ENCODE results near the gene PRSS1. TPM values are rescaled to one million over a fixed set of nuclear protein-coding genes. Genes with fewer than 3 reads are reported as not detected.
"Not testable (repeated sequence)": the region's sequence is repeated elsewhere in the genome, so short reads cannot be mapped to it uniquely, and the experiment has no call there.

Gene PRSS1
- polyA plus RNA-seq, 3 donors from 2014 or later, result 0.13 TPM; not detected in 2

GRCh38 chr7:142752376-142753225 lies 3.3 kb downstream of the PRSS1 start:
- Mint-ChIP-seq H3K36me3 (peaks cover 4 to 29% (median 15%) of the 10 kb centered on the region in 3 donors), H3K9me3 (no peaks in the 10 kb centered on the region), H3K4me3 (no peak overlapping the region), H3K4me1 (peaks cover 0 to 5% of the 10 kb centered on the region in 2 donors), H3K27me3 (ENCODE audit: low read depth in 3 of 3) (peaks cover 0 to 4% (median 0%) of the 10 kb centered on the region in 3 donors), H3K27ac (no peak overlapping the region)
- no peak for DNase-seq

GRCh38 chr7:142753366-142753765 lies 4.1 kb downstream of the PRSS1 start:
- no peak overlapping the region for H3K27ac Mint-ChIP-seq
- H3K27me3 Mint-ChIP-seq (ENCODE audit: low read depth in 3 of 3), result peaks cover 0 to 4% (median 0%) of the 10 kb centered on the region in 3 donors
- H3K4me1 Mint-ChIP-seq, result peaks cover 0 to 5% of the 10 kb centered on the region in 2 donors
- no peak overlapping the region for H3K4me3 Mint-ChIP-seq
- no peaks in the 10 kb centered on the region for H3K9me3 Mint-ChIP-seq
- H3K36me3 Mint-ChIP-seq, result peaks cover 4 to 27% (median 15%) of the 10 kb centered on the region in 3 donors
- DNase-seq, result no peak

GRCh38 chr7:142753925-142754491 lies 4.7 kb downstream of the PRSS1 start:
- not testable (repeated sequence) for H3K27ac Mint-ChIP-seq; H3K27me3 Mint-ChIP-seq (ENCODE audit: low read depth in 3 of 3); H3K9me3 Mint-ChIP-seq; H3K4me1 Mint-ChIP-seq; H3K4me3 Mint-ChIP-seq; DNase-seq
- H3K36me3 Mint-ChIP-seq, result peaks cover 4 to 27% (median 15%) of the 10 kb centered on the region in 3 donors

- Mint-ChIP-seq H3K27me3 (ENCODE audit: low read depth in 3 of 3) (peaks cover 0 to 2% (median 0%) of the 10 kb centered on the region in 3 donors), H3K4me3 (no peak overlapping the region), H3K9me3 (no peaks in the 10 kb centered on the region), H3K36me3 (peaks cover 4 to 23% (median 14%) of the 10 kb centered on the region in 3 donors), H3K4me1 (peaks cover 0 to 5% of the 10 kb centered on the region in 2 donors), H3K27ac (no peak overlapping the region)
- DNase-seq, result no peak
Measured at GRCh38 chr7:142754681-142755575, 5.7 kb downstream of the PRSS1 start.

GRCh38 chr7:142758312-142758711 lies 9.0 kb downstream of the PRSS1 start:
- Mint-ChIP-seq H3K36me3 (peaks cover 6 to 20% (median 10%) of the 10 kb centered on the region in 3 donors), H3K27ac (peak overlapping the region in 2 of 6 donors; percentile 20 to 49)
- not testable (repeated sequence) for H3K4me3 Mint-ChIP-seq; DNase-seq; H3K9me3 Mint-ChIP-seq; H3K27me3 Mint-ChIP-seq (ENCODE audit: low read depth in 3 of 3); H3K4me1 Mint-ChIP-seq

- Mint-ChIP-seq H3K9me3 (no peaks in the 10 kb centered on the region), H3K36me3 (peaks cover 7 to 23% (median 18%) of the 10 kb centered on the region in 3 donors), H3K27me3 (ENCODE audit: low read depth in 3 of 3) (peaks cover 0 to 2% (median 0%) of the 10 kb centered on the region in 3 donors), H3K4me1 (peaks cover 0 to 5% of the 10 kb centered on the region in 2 donors), H3K4me3 (no peak overlapping the region), H3K27ac (no peak overlapping the region)
- DNase-seq, result no peak
Measured at GRCh38 chr7:142759433-142759832, 10.2 kb downstream of the PRSS1 start.

GRCh38 chr7:142760071-142760642 lies 10.9 kb downstream of the PRSS1 start:
- H3K9me3 Mint-ChIP-seq, result no peaks in the 10 kb centered on the region
- H3K36me3 Mint-ChIP-seq, result peaks cover 7 to 23% (median 20%) of the 10 kb centered on the region in 3 donors
- H3K4me3 Mint-ChIP-seq, result no peak overlapping the region
- peaks cover 0 to 2% (median 0%) of the 10 kb centered on the region in 3 donors for H3K27me3 Mint-ChIP-seq (ENCODE audit: low read depth in 3 of 3)
- DNase-seq, result no peak
- H3K4me1 Mint-ChIP-seq, result peaks cover 0 to under 1% of the 10 kb centered on the region in 2 donors
- peak overlapping the region in 2 of 6 donors; percentile 23 to 24 for H3K27ac Mint-ChIP-seq

- peaks cover 7 to 21% (median 19%) of the 10 kb centered on the region in 3 donors for H3K36me3 Mint-ChIP-seq
- not testable (repeated sequence) for H3K9me3 Mint-ChIP-seq; H3K4me3 Mint-ChIP-seq; DNase-seq; H3K4me1 Mint-ChIP-seq; H3K27me3 Mint-ChIP-seq (ENCODE audit: low read depth in 3 of 3)
- H3K27ac Mint-ChIP-seq, result peak overlapping the region in 1 of 6 donors; percentile 2
Measured at GRCh38 chr7:142761606-142762005, 12.3 kb downstream of the PRSS1 start.

GRCh38 chr7:142762104-142762503 lies 12.8 kb downstream of the PRSS1 start:
- no peak overlapping the region for H3K4me3 Mint-ChIP-seq
- no peak for DNase-seq
- peaks cover 0 to 2% (median 0%) of the 10 kb centered on the region in 3 donors for H3K27me3 Mint-ChIP-seq (ENCODE audit: low read depth in 3 of 3)

GRCh38 chr7:142767451-142767850 lies 18.2 kb downstream of the PRSS1 start:
- Mint-ChIP-seq H3K9me3 (no peaks in the 10 kb centered on the region), H3K4me1 (peaks cover 9 to 30% of the 10 kb centered on the region in 2 donors), H3K4me3 (no peak overlapping the region), H3K27me3 (ENCODE audit: low read depth in 3 of 3) (peaks cover 0 to 4% (median 2%) of the 10 kb centered on the region in 3 donors), H3K36me3 (peaks cover 7 to 25% (median 20%) of the 10 kb centered on the region in 3 donors), H3K27ac (peak overlapping the region in 1 of 6 donors; percentile 18)
- no peak for DNase-seq

More at GRCh38 chr7:142762104-142762503, 12.8 kb downstream of the PRSS1 start:
- Mint-ChIP-seq H3K4me1 (peaks cover 3 to 6% of the 10 kb centered on the region in 2 donors), H3K27ac (peak overlapping the region in 1 of 6 donors; percentile 2), H3K36me3 (peaks cover 7 to 23% (median 15%) of the 10 kb centered on the region in 3 donors), H3K9me3 (no peaks in the 10 kb centered on the region)

GRCh38 chr7:142767861-142768260 lies 18.6 kb downstream of the PRSS1 start:
- Mint-ChIP-seq H3K36me3 (peaks cover 7 to 25% (median 20%) of the 10 kb centered on the region in 3 donors), H3K4me1 (peaks cover 9 to 31% of the 10 kb centered on the region in 2 donors), H3K27me3 (ENCODE audit: low read depth in 3 of 3) (peaks cover 0 to 4% (median 2%) of the 10 kb centered on the region in 3 donors), H3K27ac (peak overlapping the region in 1 of 6 donors; percentile 18), H3K4me3 (no peak overlapping the region), H3K9me3 (no peaks in the 10 kb centered on the region)
- no peak for DNase-seq

- not testable (repeated sequence) for H3K9me3 Mint-ChIP-seq
Measured at GRCh38 chr7:142768885-142769284, 19.6 kb downstream of the PRSS1 start.

More at GRCh38 chr7:142768885-142769284, 19.6 kb downstream of the PRSS1 start:
- H3K4me3 Mint-ChIP-seq; H3K27ac Mint-ChIP-seq; H3K27me3 Mint-ChIP-seq (ENCODE audit: low read depth in 3 of 3); DNase-seq: not testable (repeated sequence)
- peaks cover 4 to 21% (median 18%) of the 10 kb centered on the region in 3 donors for H3K36me3 Mint-ChIP-seq
- peaks cover 11 to 38% of the 10 kb centered on the region in 2 donors for H3K4me1 Mint-ChIP-seq

All from immature natural killer cell (primary cell).